Spleen (tissue), 7 donors: ENCODE results near the gene KLHL2.

ENCODE experiments used
- POLR2A ChIP-seq, 3 donors: fragments of 450-650 bp; IDR thresholded peaks; one replicate each; pipeline ENCODE4 v1.5.1; 2017; ENCODE audit warnings: antibody characterized with exemption in 3 of 3, mild to moderate bottlenecking in 1 of 3
- TF ChIP-seq, protein P1 (sequence below), 11 experiments: fragments of 200-600 bp in 7 of 11; fragments of 450-650 bp in 4 of 11; sonication (generic) in 4 of 11; IDR thresholded peaks in 8 of 11; conservative IDR thresholded peaks in 3 of 11; 1 replicate in 7 of 11; 2 replicates in 4 of 11; pipeline versions ENCODE4 v1.4.0 to v1.8.0; 2016 to 2021; ENCODE audit warnings: antibody characterized with exemption in 11 of 11, inconsistent platforms in 4 of 11, mild to moderate bottlenecking in 1 of 11
- donor health status: DM: no; HTN: no; CAD: no; lungs with moderate emphysema.
- donor health status: DM: no; HTN: no; CAD: no.
- donor health status: DM: no; HTN: no; CAD: no.

DNA sequence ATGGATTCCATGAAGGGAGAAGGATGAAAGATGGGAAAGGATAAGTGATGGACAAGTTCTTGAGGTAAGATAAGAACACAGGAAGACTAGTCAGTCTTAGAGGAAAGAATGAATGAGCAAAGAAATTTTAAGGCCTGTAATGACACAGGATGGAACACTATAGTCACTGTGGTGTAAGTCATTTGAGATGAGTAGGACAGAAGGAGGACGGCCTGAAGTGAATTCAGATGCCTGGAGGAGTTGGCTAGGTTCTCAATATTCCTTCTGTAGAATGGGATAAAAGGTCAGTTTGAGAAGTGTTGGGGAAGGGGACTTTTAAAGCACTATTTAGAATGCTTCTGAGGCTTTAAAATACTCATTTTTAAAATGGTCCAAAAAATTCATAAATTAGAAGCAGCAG, 124.0 kb downstream of the KLHL2 start:
- TF ChIP-seq, protein P1, sequence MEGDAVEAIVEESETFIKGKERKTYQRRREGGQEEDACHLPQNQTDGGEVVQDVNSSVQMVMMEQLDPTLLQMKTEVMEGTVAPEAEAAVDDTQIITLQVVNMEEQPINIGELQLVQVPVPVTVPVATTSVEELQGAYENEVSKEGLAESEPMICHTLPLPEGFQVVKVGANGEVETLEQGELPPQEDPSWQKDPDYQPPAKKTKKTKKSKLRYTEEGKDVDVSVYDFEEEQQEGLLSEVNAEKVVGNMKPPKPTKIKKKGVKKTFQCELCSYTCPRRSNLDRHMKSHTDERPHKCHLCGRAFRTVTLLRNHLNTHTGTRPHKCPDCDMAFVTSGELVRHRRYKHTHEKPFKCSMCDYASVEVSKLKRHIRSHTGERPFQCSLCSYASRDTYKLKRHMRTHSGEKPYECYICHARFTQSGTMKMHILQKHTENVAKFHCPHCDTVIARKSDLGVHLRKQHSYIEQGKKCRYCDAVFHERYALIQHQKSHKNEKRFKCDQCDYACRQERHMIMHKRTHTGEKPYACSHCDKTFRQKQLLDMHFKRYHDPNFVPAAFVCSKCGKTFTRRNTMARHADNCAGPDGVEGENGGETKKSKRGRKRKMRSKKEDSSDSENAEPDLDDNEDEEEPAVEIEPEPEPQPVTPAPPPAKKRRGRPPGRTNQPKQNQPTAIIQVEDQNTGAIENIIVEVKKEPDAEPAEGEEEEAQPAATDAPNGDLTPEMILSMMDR (IDR thresholded peaks at IDR 0.05 in 8 of 11, conservative IDR thresholded peaks at IDR 0.05 in 3 of 11) = no peak
- no peak for TF ChIP-seq POLR2A (IDR thresholded peaks at IDR 0.05)
